Omental fat pad (tissue), 4 donors: ENCODE data around the gene CYFIP2. TPM values are rescaled to one million over a fixed set of nuclear protein-coding genes. Genes with fewer than 3 reads are reported as not detected.
"Not testable (repeated sequence)": the region's sequence is repeated elsewhere in the genome, so short reads cannot be mapped to it uniquely, and the experiment has no call there.

ENCODE experiments used
- ATAC-seq: fragments of 150-250 bp; one replicate; pipeline ENCODE4 v1.9.1; 2016; ENCODE audit warnings: mild to moderate bottlenecking, moderate library complexity; ENCODE audit not compliant: low FRiP score
- DNase-seq: peaks from one replicate; pipeline ENCODE4 v3.0.0-alpha.2; 2019; ENCODE audit warnings: low spot score
- CTCF ChIP-seq, 3 donors: fragments of 450-650 bp; IDR thresholded peaks; one replicate each; pipeline ENCODE4 v1.5.1; 2016 to 2017; ENCODE audit warnings: antibody characterized with exemption in 3 of 3, mild to moderate bottlenecking in 3 of 3, moderate library complexity in 2 of 3
- total RNA-seq, 4 donors: library from RNA; depleted of rRNA; stranded (reverse); fragments of >200 nt; gene quantifications; one replicate each; pipeline ENCODE4 v1.1.0, GENCODE V29; 2016

The CYFIP2 gene
- total RNA-seq, 4 donors from 2014 or later = 12.7 to 25.5 (median 15.8) TPM

DNA sequence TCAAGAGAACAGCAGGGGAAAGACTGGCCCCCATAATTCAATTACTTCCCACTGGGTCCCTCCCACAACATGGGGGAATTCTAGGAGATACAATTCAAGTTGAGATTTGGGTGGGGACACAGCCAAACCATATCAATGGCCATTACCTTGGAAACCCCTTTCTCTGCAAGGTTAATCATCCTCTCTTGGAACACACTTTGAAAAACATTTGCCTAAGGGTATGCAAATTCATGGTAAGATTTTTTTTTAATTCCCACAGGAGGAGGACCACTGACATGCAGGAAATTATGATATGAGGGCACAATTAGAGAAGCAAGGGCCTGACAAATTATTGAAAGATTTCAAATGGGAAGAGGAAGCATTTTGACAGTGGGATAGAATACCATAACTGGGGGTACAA is 132.4 kb downstream of the CYFIP2 start:
- ATAC-seq (no peak), DNase-seq (no peak)
- TF ChIP-seq CTCF (IDR thresholded peaks at IDR 0.05) = no peak

DNA sequence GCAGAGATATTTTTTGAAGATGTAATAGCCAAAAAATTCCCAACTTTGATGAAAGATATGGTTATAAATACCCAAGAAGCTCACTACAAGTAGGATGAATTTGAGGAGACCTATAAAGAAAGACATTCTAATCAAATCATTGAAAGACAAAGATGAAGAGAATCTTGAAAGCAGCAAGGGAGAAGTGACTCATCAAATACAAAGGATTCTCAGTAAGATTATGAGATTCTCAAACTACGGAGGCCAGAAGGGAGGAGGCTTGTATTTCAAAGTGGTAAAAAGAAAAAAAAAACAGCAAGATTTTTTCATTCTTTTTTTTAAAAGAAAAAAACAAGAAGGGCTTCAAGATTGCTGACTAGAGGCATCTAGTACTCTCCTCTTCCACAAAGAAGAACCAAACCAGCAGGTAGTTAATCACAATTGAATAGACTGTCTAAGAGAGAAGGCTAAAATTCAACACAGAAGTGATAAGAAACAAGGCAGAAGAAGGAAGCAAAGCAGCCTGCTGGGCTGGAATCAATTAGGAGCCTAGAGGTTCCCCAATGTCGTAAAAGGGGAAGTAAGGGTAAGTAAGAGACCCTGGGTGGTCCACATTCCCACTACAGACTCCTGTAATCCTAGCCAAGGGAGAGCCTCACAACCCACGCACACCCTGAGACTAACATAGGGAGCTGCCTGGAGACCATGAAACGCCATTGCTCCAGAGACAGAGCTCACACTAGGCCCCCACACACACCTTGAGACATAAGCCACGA is 135.0 kb downstream of the CYFIP2 start:
- DNase-seq = no peak
- no peak for TF ChIP-seq CTCF (IDR thresholded peaks at IDR 0.05)
- no peak for ATAC-seq

DNA sequence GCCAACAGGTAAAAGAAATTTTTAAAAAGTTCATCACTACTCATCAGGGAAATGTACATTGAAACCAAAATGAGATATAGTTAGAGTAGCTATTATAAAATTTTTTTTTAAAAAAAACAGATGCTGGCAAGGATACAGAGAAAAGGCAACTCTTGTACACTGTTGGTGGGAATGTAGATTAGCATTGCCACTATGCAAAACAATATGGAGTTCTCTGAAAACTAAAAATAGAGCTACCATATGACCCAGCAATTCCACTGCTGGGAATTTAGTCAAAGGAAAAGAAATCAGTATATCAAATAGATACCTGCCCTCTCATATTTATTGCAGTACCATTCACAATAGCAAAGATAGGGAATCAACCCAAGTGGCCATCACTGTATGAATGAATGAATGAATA is 149.9 kb downstream of the CYFIP2 start:
- no peak for TF ChIP-seq CTCF (IDR thresholded peaks at IDR 0.05)
- ATAC-seq (no peak), DNase-seq (no peak)

- not testable (repeated sequence) for DNase-seq, ATAC-seq
Measured at GRCh38 chr5:157419521-157419920, 153.6 kb downstream of the CYFIP2 start.

- DNase-seq, ATAC-seq: not testable (repeated sequence)
Measured at GRCh38 chr5:157429920-157430319, 164.0 kb downstream of the CYFIP2 start.

DNA sequence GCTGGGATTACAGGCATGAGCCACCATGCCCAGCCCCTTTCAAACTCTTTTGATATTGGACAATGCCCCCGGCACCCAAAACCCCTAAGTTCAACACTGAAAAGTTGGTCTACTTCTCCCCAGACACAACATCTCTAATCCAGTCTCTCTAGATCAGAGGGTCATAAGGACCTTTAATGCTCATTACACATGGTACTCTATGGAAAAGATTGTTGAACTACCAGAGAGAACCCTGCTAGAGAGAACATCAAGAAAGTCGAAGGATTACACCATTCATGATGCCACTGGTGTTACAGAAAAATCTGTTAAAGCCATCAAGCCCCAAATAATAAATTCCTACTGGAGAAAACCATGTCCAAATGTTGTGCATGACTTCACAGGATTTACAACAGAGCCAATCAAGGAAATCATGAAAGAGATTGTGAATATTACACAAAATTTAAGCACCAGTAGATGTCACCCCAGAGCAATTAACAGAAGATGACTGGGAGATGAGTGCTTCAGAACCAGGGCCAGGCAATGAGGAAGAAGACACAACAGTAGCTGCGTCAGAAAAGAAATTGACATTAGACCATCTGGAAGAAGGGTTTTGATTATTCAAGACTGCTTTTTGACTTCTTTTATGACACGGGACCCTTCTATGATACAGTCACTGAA is 165.7 kb downstream of the CYFIP2 start:
- TF ChIP-seq CTCF (IDR thresholded peaks at IDR 0.05) = peak in 1 of 3 donors; percentile 11
- DNase-seq (no peak), ATAC-seq (peak; percentile 86)

DNA sequence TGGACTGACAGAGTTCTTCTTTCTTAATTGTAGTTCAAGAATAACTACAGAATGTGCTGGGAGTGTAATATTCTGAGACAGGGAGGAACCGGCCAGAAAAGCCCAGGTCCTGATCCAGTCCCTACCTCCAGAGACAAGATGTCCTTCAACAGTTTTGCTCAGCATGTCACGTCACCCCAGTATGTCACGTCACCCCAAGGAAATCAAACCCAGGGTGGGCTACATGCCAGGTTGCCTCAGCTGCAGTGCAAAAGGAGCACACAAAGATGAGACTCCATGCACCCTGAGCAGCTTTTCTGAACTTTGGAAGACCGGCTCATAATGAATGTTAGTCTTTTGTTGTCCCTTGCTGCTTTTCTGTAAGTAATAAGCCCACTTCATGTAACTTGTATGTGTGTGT is 168.2 kb downstream of the CYFIP2 start:
- no peak for TF ChIP-seq CTCF (IDR thresholded peaks at IDR 0.05)
- DNase-seq = no peak
- no peak for ATAC-seq

- TF ChIP-seq CTCF (IDR thresholded peaks at IDR 0.05) = no peak
- ATAC-seq (no peak), DNase-seq (no peak)
Measured at GRCh38 chr5:157443041-157443549, 177.2 kb downstream of the CYFIP2 start.
